SK-N-SH (cell line): Measurements from ENCODE around the gene KLHL26. TPM values are rescaled to one million over a fixed set of nuclear protein-coding genes. Genes with fewer than 3 reads are reported as not detected.

Experiments
- CTCF ChIA-PET: fragments of 300-600, 350-600 bp; formaldehyde crosslinking; extraction: SDS; loops from one replicate; lab custom pipeline; 2021; lab: Yijun Ruan, JAX
- POLR2A ChIA-PET: fragments of 350-600 bp; sonication (Branson Sonifier 250); formaldehyde crosslinking; extraction: SDS; loops from one replicate; lab custom pipeline; 2020; ENCODE audit warnings: antibody characterized with exemption, inconsistent platforms; lab: Yijun Ruan, JAX
- DNase-seq: peaks from one replicate; pipeline ENCODE4 v3.0.0; 2012
- H2AFZ ChIP-seq: fragments of 200-600 bp; sonication (generic); 2 replicates; pipeline ENCODE4 v1.8.1; 2016; ENCODE audit warnings: antibody characterized with exemption, mild to moderate bottlenecking, low read depth
- H3F3A ChIP-seq: fragments of 200-600 bp; sonication (generic); replicated peaks from 2 replicates; pipeline ENCODE3; 2016; ENCODE audit warnings: antibody characterized with exemption, mild to moderate bottlenecking; ENCODE audit not compliant: insufficient read depth
- H3K27ac ChIP-seq, 2 experiments: fragments of 200-500 bp in 1 of 2; fragments of 200-600 bp in 1 of 2; sonication (Bioruptor generic) in 1 of 2; sonication (generic), shearing (Covaris generic) in 1 of 2; 2 replicates each; pipeline versions ENCODE4 v1.5.1 to v1.6.1; 2014 to 2016; ENCODE audit warnings: low read depth in 2 of 2, inconsistent platforms in 1 of 2, low read length in 1 of 2, mild to moderate bottlenecking in 1 of 2, mixed read lengths in 1 of 2
- H3K27me3 ChIP-seq: fragments of 200-600 bp; sonication (generic), shearing (Covaris generic); 2 replicates; pipeline ENCODE4 v1.6.1; 2016; ENCODE audit warnings: mixed run types; ENCODE audit not compliant: insufficient read depth
- H3K36me3 ChIP-seq, 2 experiments: fragments of 200-500 bp in 1 of 2; fragments of 200-600 bp in 1 of 2; sonication (Bioruptor generic) in 1 of 2; sonication (generic) in 1 of 2; replicated peaks in 1 of 2; 2 replicates each; pipeline versions ENCODE3 to v1.5.1; 2014 to 2016; ENCODE audit warnings: low read length in 1 of 2, mild to moderate bottlenecking in 1 of 2; ENCODE audit not compliant: insufficient read depth in 2 of 2, control insufficient read depth in 1 of 2
- H3K4me1 ChIP-seq, 2 experiments: fragments of 200-500 bp in 1 of 2; fragments of 200-600 bp in 1 of 2; sonication (Bioruptor generic) in 1 of 2; sonication (generic), shearing (Covaris generic) in 1 of 2; 2 replicates each; pipeline versions ENCODE4 v1.5.1 to v1.6.1; 2014 to 2016; ENCODE audit warnings: low read depth in 1 of 2, low read length in 1 of 2, mixed run types in 1 of 2; ENCODE audit not compliant: insufficient read depth in 2 of 2, control insufficient read depth in 1 of 2
- H3K4me2 ChIP-seq: fragments of 200-600 bp; sonication (generic), shearing (Covaris generic); 2 replicates; pipeline ENCODE4 v1.6.1; 2017; ENCODE audit warnings: mixed run types
- H3K4me3 ChIP-seq, 2 experiments: fragments of 200-500 bp in 1 of 2; fragments of 200-600 bp in 1 of 2; sonication (Bioruptor generic) in 1 of 2; sonication (generic), shearing (Covaris generic) in 1 of 2; 2 replicates each; pipeline versions ENCODE4 v1.5.1 to v1.8.1; 2014 to 2016; ENCODE audit warnings: low read depth in 2 of 2, inconsistent platforms in 1 of 2, low read length in 1 of 2, mild to moderate bottlenecking in 1 of 2, mixed read lengths in 1 of 2, moderate library complexity in 1 of 2
- H3K79me2 ChIP-seq: fragments of 200-600 bp; sonication (generic); 2 replicates; pipeline ENCODE4 v1.8.1; 2017; ENCODE audit warnings: mild to moderate bottlenecking; ENCODE audit not compliant: insufficient read depth
- H3K9ac ChIP-seq: fragments of 200-600 bp; sonication (generic); 2 replicates; pipeline ENCODE4 v1.6.1; 2017; ENCODE audit warnings: mixed run types
- H3K9me2 ChIP-seq: fragments of 200-600 bp; sonication (generic); 2 replicates; pipeline ENCODE4 v1.6.1; 2017; ENCODE audit warnings: mixed run types
- H3K9me3 ChIP-seq: fragments of 200-600 bp; sonication (generic); 2 replicates; pipeline ENCODE4 v1.6.1; 2017; ENCODE audit warnings: mixed run types, mild to moderate bottlenecking, moderate library complexity
- H4K20me1 ChIP-seq: fragments of 200-600 bp; sonication (generic); 2 replicates; pipeline ENCODE4 v1.6.1; 2017; ENCODE audit warnings: mild to moderate bottlenecking, mixed run types; ENCODE audit not compliant: insufficient read depth
- CHD2 ChIP-seq: fragments of 150-350 bp; IDR thresholded peaks from 2 replicates; pipeline ENCODE4 v1.6.1; 2018; ENCODE audit warnings: low read length; ENCODE audit not compliant: partially characterized antibody
- CTCF ChIP-seq: fragments of 200-600 bp; sonication (generic); IDR thresholded peaks from 2 replicates; pipeline ENCODE4 v1.6.1; 2017; ENCODE audit warnings: antibody characterized with exemption, mild to moderate bottlenecking, moderate library complexity
- ELF1 ChIP-seq: IDR thresholded peaks from 2 replicates; pipeline ENCODE4 v1.4.0; 2012
- EP300 ChIP-seq, 2 experiments: IDR thresholded peaks; 2 replicates each; pipeline versions ENCODE4 v1.4.0 to v1.6.1; 2012; ENCODE audit warnings: borderline replicate concordance in 1 of 2, low read depth in 1 of 2, low read length in 1 of 2
- FOXM1 ChIP-seq: IDR thresholded peaks from 2 replicates; pipeline ENCODE4 v1.4.0; 2012; ENCODE audit warnings: low read depth, mild to moderate bottlenecking
- MXI1 ChIP-seq: IDR thresholded peaks from 2 replicates; pipeline ENCODE4 v1.6.1; 2012; ENCODE audit warnings: mild to moderate bottlenecking, low read depth, low read length, improper control_type of control experiment
- RCOR1 ChIP-seq: fragments of 150-350 bp; IDR thresholded peaks from 2 replicates; pipeline ENCODE4 v1.6.1; 2017; ENCODE audit warnings: antibody characterized with exemption, low read length
- RFX5 ChIP-seq: IDR thresholded peaks from 2 replicates; pipeline ENCODE4 v1.6.1; 2012; ENCODE audit warnings: mild to moderate bottlenecking, improper control_type of control experiment, low read length
- TCF12 ChIP-seq: IDR thresholded peaks from 2 replicates; pipeline ENCODE4 v1.4.0; 2012
- YY1 ChIP-seq: IDR thresholded peaks from 2 replicates; pipeline ENCODE4 v1.4.0; 2012; ENCODE audit warnings: low read depth, mild to moderate bottlenecking
- WGBS: methylation state at CpG from one replicate; pipeline ENCODE4 v1.1.6; 2017; ENCODE audit warnings: low lambda C conversion rate; 5-methylcytosine and 5-hydroxymethylcytosine counted together
- polyA plus RNA-seq, 3 experiments: library from polyadenylated mRNA; depleted of rRNA; stranded (reverse); fragments of >200 nt; gene quantifications; 2 replicates each; pipeline ENCODE4 v1.2.3, GENCODE V29; 2012
- TF ChIP-seq, protein P1 (sequence below): IDR thresholded peaks from 2 replicates; pipeline ENCODE4 v1.4.0; 2012; ENCODE audit warnings: low read depth, borderline replicate concordance
- TF ChIP-seq, protein P2 (sequence below): IDR thresholded peaks from 2 replicates; pipeline ENCODE4 v1.4.0; 2012; ENCODE audit warnings: low read depth, borderline replicate concordance
- TF ChIP-seq, protein P3 (sequence below): fragments of 150-350 bp; IDR thresholded peaks from 2 replicates; pipeline ENCODE4 v1.6.1; 2016; ENCODE audit warnings: mild to moderate bottlenecking, low read depth, low read length

Gene KLHL26
- polyA plus RNA-seq, 1 of the 3 experiments (the other 2 are of a cell fraction) = 4.6 TPM

DNA sequence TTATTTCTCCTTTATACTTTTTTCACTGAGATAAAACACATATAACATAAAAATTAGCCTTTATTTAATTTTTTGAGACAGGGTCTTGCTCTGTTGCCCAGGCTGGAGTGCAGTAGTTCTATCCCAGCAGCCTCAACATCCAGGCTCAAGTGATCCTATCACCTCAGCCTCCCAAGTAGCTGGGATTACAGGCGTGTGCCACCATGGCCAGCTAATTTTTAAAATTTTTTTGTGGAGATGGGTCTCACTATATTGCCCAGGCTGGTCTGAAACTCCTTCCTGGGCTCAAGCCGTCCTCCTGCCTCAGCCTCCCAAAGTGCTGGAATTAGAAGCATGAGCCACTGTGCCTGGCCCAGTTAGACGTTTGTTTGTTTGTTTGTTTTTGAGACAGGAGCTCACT, 75.1 kb downstream of the KLHL26 start:
- 96% methylated on average over 3 of the region's 3 CpGs for whole genome bisulfite sequencing
- TF ChIP-seq TCF12 (no peak), EP300 (IDR thresholded peaks at IDR 0.05; ENCODE audit: borderline replicate concordance in 1 of 2, low read depth in 1 of 2, low read length in 1 of 2) (no peak)
- TF ChIP-seq, protein P1, sequence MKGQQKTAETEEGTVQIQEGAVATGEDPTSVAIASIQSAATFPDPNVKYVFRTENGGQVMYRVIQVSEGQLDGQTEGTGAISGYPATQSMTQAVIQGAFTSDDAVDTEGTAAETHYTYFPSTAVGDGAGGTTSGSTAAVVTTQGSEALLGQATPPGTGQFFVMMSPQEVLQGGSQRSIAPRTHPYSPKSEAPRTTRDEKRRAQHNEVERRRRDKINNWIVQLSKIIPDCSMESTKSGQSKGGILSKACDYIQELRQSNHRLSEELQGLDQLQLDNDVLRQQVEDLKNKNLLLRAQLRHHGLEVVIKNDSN = no peak
- TF ChIP-seq, all 33 proteins: peak for 0
- Histone ChIP-seq H4K20me1 (peaks cover 42% of the 10 kb centered on the region), H2AFZ (no peak overlapping the region), H3K79me2 (peaks cover 11% of the 10 kb centered on the region; the same call in 1 of the 2 replicates), H3K9me3 (no peaks in the 10 kb centered on the region), H3K9me2 (no peaks in the 10 kb centered on the region), H3F3A (peaks cover 4% of the 10 kb centered on the region), H3K36me3 (peaks cover 0 to 3% of the 10 kb centered on the region in 2 experiments), H3K4me3 (no peak overlapping the region), H3K27me3 (no peaks in the 10 kb centered on the region), H3K4me1 (peaks cover 0 to 29% of the 10 kb centered on the region in 2 experiments; a peak in 1 of 4 replicates), H3K4me2 (no peak overlapping the region), H3K27ac (no peak overlapping the region), H3K9ac (no peak overlapping the region)
- DNase-seq = no peak
- ChIA-PET POLR2A (no interaction called here), CTCF (interaction anchor here (0.7 to 2.2 kb wide), 3 partner anchors 9 to 136 kb away, joined by 3 to 10 read pairs (median 6); no protein-coding TSS in a partner anchor)

GRCh38 chr19:18712981-18713380, 76.2 kb downstream of the KLHL26 start:
- Histone ChIP-seq H3K4me1 (peaks cover 0 to 35% of the 10 kb centered on the region in 2 experiments; a peak in 1 of 4 replicates), H3K9me3 (no peaks in the 10 kb centered on the region), H3K27me3 (no peaks in the 10 kb centered on the region), H3F3A (no peaks in the 10 kb centered on the region), H3K79me2 (peaks cover 3% of the 10 kb centered on the region; the same call in 1 of the 2 replicates), H2AFZ (no peak overlapping the region), H4K20me1 (peaks cover 32% of the 10 kb centered on the region), H3K9ac (no peak overlapping the region), H3K36me3 (peaks cover 0 to 3% of the 10 kb centered on the region in 2 experiments), H3K9me2 (no peaks in the 10 kb centered on the region), H3K27ac (peak overlapping the region in 1 of 2 experiments; percentile 66; a peak in 2 of 4 replicates), H3K4me3 (no peak overlapping the region), H3K4me2 (no peak overlapping the region)
- WGBS = 54% methylated on average over 5 of the region's 5 CpGs
- CTCF ChIA-PET = interaction anchor here (0.9 to 1.1 kb wide), 5 partner anchors 12 to 182 kb away, joined by 3 to 4 read pairs (median 3); no protein-coding TSS in a partner anchor
- peak; percentile 70 for DNase-seq
- POLR2A ChIA-PET = interaction anchor here (1.1 kb wide), 1 partner anchor 206 kb away, joined by 3 read pairs; the partner anchor contains the start of genes COPE and DDX49
- TF ChIP-seq YY1 (no peak), EP300 (IDR thresholded peaks at IDR 0.05; ENCODE audit: borderline replicate concordance in 1 of 2, low read depth in 1 of 2, low read length in 1 of 2) (no peak), TCF12 (no peak), CTCF (no peak), RFX5 (no peak), ELF1 (no peak), CHD2 (peak; percentile 7), RCOR1 (peak; percentile 72), MXI1 (peak; percentile 57; the same call in 1 of the 2 replicates), FOXM1 (no peak)
- TF ChIP-seq, protein P2, sequence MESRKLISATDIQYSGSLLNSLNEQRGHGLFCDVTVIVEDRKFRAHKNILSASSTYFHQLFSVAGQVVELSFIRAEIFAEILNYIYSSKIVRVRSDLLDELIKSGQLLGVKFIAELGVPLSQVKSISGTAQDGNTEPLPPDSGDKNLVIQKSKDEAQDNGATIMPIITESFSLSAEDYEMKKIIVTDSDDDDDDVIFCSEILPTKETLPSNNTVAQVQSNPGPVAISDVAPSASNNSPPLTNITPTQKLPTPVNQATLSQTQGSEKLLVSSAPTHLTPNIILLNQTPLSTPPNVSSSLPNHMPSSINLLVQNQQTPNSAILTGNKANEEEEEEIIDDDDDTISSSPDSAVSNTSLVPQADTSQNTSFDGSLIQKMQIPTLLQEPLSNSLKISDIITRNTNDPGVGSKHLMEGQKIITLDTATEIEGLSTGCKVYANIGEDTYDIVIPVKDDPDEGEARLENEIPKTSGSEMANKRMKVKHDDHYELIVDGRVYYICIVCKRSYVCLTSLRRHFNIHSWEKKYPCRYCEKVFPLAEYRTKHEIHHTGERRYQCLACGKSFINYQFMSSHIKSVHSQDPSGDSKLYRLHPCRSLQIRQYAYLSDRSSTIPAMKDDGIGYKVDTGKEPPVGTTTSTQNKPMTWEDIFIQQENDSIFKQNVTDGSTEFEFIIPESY = no peak
- TF ChIP-seq, protein P3, sequence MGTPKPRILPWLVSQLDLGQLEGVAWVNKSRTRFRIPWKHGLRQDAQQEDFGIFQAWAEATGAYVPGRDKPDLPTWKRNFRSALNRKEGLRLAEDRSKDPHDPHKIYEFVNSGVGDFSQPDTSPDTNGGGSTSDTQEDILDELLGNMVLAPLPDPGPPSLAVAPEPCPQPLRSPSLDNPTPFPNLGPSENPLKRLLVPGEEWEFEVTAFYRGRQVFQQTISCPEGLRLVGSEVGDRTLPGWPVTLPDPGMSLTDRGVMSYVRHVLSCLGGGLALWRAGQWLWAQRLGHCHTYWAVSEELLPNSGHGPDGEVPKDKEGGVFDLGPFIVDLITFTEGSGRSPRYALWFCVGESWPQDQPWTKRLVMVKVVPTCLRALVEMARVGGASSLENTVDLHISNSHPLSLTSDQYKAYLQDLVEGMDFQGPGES = no peak
